HG02981 (cell line): ENCODE data around the gene JMJD8.

ENCODE experiments used
- ATAC-seq: cut with Tn5 transposase; IDR thresholded peaks from one replicate; pipeline ENCODE4 v1.9.1; 2021; ENCODE audit warnings: mild to moderate bottlenecking, moderate library complexity; ENCODE audit not compliant: unreplicated experiment

The JMJD8 gene

GRCh38 chr16:666572-666971, 17.6 kb downstream of the JMJD8 start:
- ATAC-seq: no peak

GRCh38 chr16:662597-662996, 21.5 kb downstream of the JMJD8 start:
- ATAC-seq: no peak

- no peak for ATAC-seq
Observed at GRCh38 chr16:662095-662494, 22.0 kb downstream of the JMJD8 start.

- ATAC-seq: peak; percentile 6
Observed at GRCh38 chr16:661184-661821, 22.8 kb downstream of the JMJD8 start.

- peak; percentile 46 for ATAC-seq
Observed at GRCh38 chr16:660459-661183, 23.5 kb downstream of the JMJD8 start.

- ATAC-seq: no peak
Observed at GRCh38 chr16:660132-660458, 24.0 kb downstream of the JMJD8 start.

- ATAC-seq: no peak
Observed at GRCh38 chr16:659618-660017, 24.5 kb downstream of the JMJD8 start.

- no peak for ATAC-seq
Observed at GRCh38 chr16:658679-659571, 25.2 kb downstream of the JMJD8 start.

- no peak for ATAC-seq
Observed at GRCh38 chr16:657487-657886, 26.6 kb downstream of the JMJD8 start.

- no peak for ATAC-seq
Observed at GRCh38 chr16:654034-654433, 30.1 kb downstream of the JMJD8 start.

- no peak for ATAC-seq
Observed at GRCh38 chr16:652454-653305, 31.5 kb downstream of the JMJD8 start.

- ATAC-seq: no peak
Observed at GRCh38 chr16:651844-652243, 32.3 kb downstream of the JMJD8 start.

- no peak for ATAC-seq
Observed at GRCh38 chr16:649631-650030, 34.5 kb downstream of the JMJD8 start.

- peak; percentile 73 for ATAC-seq
Observed at GRCh38 chr16:648781-649589, 35.1 kb downstream of the JMJD8 start, which contains the start of gene WDR90. Gene WDR90, plus strand, starts transcription at chr16:649365. Its CDS starts 52 bp downstream, at chr16:649417.

GRCh38 chr16:648071-648780, 35.9 kb downstream of the JMJD8 start:
- ATAC-seq: no peak

- no peak for ATAC-seq
Observed at GRCh38 chr16:647173-647902, 36.8 kb downstream of the JMJD8 start.

- no peak for ATAC-seq
Observed at GRCh38 chr16:646679-647172, 37.4 kb downstream of the JMJD8 start.

GRCh38 chr16:645852-646678, 38.1 kb downstream of the JMJD8 start:
- no peak for ATAC-seq
